SIG-M5 (cell line): Measurements from ENCODE around the gene RANBP1.

ENCODE experiments used
- DNase-seq: peaks from one replicate; lab custom pipeline; 2025; lab: John Stamatoyannopoulos, UW

Gene RANBP1

DNA sequence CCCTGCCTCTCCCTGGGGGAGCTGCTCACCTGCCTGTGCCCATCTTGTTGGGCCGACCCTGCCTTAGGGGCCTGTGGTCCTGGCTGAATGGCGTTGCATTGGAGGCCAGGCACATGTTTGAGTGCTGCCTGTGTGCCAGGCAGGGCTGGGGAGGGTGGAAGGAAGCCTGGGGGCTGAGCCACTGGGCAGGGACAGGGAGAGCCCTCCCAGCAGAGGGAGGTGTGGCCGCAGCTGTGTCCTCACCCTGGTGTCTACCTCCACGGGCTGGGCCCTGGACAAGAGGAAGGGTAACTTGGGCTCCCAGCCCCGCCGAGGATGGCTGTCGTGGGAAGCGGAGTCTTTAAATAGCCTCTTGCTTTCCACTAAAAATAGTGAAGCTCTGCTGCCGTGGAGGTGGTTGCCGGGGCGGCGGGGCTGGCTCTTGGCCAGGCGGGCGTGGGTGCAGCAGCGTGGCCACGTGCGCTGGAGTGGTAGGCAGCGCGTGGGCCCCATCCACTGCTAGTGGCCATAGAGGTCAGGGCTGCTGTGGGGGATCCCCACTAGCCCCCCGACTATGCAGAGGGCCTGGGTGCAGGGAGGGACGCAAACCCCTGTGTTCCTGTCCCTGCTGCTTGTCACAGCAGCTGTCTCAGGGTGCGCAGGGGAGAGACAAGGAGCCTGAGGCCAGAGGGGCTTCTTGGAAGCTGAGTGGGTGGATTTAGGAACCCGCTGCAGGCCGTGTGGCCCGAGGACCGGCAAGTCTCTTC is 21.9 kb downstream of the RANBP1 start:
- DNase-seq = no peak

DNA sequence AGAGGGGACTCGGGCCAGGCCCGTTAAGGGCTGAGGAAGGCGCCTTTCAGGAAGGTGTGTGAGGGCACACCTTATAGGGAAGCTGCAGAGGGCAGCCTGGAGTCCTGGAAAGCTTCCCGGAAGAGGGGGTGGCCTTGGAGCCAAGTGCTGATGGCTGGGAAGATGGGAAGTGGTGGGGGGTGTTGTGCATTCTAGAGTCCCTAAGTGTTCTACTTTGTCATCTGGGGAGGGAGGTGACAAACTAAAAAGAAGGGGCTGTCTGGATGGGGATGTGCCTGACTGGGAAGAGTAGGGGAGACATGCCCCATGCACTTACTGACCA is 22.5 kb downstream of the RANBP1 start:
- DNase-seq = no peak

DNA sequence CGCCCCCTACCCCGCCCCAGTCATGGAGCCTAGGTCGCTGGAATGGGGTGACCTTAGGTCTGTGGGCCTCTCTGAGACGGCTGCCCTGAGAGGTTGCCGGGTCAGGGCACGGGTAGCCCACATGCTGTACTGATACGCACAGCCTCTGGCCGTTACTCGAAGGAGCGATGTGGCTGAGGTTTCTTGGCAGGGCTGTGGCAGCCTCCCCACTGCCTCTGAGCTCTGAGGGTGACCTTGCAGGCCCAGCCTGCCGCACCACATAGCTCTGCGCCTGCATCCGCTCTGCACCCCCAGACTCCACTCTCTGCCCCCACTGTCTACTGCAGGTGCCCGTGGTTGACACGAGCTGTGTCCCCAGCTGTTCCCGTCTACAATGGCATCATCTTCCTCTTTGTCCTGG is 23.0 kb downstream of the RANBP1 start:
- no peak for DNase-seq

DNA sequence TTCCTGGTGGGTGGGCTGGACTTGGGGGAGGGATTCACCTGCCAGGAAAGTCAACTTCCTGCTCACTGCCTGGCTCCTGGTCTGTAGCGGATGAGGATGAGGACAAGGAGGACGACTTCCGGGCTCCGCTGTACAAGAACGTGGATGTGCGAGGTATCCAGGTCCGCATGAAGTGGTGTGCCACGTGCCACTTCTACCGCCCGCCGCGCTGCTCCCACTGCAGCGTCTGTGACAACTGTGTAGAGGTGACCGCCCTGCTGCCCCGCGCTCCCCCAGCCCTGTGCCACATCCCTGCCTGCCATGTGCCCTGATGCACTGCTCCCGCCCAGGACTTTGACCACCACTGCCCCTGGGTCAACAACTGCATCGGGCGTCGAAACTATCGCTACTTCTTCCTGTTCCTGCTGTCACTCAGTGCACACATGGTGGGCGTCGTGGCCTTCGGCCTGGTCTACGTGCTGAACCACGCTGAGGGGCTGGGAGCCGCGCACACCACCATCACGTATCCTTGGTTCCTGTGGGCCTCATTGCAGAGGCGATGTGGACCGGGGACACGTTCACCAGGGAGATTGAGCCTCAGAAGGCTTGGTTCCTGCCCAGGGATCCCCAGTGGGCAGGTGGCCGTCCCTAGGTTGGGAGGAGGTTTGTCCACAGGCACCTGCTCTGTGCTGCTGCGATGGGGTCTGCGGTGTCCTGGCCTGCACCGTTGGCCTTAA is 23.6 kb downstream of the RANBP1 start:
- no peak for DNase-seq

DNA sequence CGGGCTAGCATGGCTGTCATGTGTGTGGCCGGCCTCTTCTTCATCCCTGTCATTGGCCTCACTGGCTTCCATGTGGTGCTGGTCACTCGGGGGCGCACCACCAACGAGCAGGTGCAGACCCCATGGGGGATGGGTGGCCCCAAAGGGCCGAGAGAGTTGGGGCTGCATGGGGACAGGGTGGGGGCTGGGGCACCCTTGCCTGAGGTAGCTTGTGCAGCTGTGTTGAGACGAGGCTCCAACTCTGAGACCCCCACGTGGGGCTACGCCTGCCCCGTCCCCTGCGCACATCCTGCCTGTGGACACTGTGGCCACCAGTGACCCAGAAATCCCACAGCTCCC is 24.2 kb downstream of the RANBP1 start:
- DNase-seq = no peak

DNA sequence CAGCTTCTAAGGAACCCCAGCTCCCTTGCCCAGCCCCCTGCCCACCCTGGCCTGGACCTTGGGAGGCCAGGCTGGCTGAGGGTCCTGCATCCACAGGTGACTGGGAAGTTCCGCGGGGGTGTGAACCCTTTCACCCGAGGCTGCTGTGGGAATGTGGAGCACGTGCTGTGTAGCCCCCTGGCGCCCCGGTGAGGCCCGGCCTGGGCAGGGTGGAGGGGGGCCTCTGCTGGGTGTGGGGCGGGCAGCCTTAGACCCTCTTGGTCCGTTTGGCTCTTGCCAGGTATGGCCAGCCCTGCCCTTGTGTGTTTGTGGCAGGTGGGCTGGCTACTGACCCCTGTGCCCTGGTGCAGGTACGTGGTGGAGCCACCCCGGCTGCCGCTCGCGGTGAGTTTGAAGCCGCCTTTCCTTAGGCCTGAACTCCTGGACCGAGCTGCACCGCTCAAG is 24.6 kb downstream of the RANBP1 start:
- DNase-seq = no peak

DNA sequence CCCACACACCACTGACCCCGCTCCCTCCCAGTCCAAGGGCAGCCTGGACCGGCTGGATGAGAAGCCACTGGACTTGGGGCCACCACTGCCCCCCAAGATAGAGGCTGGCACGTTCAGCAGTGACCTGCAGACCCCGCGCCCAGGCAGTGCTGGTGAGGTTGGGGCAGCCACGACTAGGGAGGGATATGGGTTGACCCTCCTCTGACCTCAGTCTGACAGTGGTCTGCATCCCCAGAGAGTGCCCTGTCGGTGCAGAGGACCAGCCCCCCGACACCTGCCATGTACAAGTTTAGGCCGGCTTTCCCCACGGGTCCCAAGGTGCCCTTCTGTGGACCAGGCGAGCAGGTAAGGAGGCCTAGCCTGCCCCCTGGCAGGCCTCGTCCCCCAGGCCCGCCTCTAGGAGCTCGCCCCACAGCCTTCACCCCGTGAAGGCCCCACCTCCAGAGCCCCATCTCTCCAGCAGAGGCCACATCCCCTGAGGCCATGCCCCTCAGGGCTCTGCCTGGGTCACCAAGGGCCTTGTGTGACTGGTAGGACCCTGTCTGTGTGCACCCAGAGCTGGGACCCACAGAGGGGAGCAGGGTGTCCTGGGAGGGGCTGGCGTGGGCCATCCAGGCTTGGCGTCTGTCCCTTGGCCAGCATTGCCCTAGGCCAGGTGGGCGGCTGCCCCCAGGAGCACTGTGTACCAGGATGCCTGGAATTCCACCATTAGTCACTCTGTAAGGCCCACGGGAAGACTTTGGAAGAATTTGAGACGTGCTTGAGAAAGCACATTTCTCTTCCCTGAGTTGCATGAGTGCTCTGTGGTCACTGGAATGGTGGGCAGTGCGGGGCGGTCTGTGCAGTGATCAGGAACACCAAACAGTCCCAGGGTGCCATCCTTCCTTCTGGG is 25.5 kb downstream of the RANBP1 start:
- no peak for DNase-seq

DNA sequence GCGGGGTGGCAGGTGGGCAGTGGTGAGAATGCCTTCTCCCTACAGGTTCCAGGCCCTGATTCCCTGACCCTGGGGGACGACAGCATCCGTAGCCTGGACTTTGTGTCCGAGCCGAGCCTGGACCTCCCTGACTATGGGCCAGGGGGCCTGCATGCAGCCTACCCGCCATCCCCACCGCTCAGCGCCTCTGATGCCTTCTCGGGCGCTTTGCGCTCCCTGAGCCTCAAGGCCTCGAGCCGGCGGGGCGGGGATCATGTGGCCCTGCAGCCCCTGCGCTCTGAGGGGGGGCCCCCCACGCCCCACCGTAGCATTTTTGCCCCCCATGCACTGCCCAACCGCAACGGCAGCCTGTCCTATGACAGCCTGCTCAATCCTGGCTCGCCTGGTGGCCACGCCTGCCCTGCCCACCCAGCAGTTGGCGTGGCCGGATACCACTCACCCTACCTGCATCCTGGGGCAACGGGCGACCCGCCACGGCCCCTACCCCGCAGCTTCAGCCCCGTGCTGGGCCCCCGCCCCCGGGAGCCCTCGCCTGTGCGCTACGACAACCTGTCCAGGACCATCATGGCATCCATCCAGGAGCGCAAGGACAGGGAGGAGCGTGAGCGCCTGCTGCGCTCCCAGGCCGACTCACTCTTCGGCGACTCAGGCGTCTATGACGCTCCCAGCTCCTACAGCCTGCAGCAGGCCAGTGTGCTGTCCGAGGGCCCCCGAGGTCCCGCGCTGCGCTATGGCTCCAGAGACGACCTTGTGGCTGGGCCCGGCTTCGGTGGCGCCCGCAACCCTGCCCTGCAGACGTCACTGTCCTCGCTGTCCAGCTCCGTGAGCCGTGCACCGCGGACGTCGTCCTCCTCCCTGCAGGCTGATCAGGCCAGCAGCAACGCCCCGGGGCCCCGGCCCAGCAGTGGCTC is 27.1 kb downstream of the RANBP1 start:
- DNase-seq = no peak

DNA sequence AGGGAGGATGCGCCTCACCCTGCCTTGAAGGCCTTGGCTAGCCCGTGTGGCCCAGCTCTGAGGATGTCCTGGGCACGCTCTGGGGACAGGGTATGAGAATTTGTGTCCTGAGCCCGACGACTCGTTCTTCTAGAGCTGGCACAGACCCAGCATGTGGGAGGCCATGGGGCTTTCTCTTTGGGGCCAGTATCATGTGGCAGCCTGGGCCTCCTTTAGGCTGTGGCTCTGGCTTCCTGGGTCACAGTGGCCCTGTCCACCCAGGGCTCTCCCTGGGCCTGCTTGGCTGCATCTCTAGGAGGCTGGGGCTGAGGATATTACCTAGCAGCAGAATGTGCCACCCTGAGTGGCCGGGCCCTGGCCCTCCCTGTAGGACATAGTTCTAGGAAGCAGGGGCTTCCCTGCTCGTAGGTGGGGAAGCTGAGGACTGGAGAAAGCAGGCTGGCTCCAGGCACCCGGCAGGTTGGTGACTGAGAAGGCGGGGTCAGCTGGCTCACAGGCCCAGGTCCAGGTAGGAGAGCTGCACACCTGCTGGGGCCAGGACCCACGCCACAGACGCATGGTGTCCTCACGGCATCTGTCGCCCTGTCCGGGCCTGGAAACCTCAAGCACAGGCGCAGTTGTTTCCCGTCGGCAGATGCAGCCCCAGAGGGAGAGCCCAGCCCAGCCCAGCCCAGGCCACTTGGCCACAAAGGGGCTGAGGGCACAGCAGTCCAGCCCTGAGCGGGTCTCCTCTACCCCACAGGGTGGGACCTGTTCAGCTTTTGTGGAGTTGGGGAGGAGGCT is 28.2 kb downstream of the RANBP1 start:
- no peak for DNase-seq

DNA sequence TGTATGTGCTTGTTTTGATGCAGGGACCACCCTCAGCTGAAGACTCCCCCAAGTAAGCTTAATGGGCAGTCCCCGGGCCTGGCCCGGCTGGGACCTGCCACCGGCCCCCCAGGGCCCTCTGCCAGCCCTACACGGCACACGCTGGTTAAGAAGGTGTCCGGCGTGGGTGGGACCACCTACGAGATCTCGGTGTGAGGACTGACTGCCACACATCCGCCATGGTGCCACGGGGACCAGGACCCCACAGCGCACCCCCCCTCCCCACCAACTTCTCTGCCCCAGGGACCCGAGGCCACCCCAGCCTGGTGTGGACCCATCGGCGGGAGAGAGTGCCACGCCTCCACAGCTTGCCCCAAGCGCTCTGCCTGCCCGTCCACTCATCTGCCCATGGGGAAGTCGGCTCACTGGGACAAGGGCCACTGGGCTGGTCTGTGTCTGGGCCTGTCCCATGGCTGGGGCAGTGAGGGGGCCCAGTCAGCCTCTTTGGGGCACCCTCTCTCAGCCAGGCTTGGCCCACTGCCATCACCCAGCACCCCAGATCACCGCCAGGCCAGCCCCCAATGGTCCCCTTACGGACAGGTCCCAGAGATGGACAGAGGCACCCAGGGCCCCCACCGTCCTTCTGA is 29.4 kb downstream of the RANBP1 start:
- DNase-seq = no peak

DNA sequence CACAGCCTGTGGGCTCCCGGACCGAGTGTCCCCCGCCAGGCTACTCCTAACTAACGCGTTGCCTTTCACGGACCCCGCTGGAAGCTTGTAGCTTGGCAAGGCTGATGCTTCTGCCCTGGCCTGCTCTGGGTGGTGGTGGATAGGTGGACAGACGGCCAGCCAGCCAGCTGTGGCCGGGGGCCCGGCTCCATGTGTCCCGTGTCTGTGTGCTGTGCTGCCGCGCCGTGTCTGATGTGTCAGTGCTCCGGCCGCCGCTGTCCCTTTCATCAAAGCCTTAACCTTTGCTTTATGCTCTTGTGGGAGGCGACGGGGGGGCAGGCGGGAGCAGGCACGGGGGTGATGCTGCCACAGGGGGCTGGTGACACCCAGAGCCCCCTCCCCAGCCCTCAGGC is 29.9 kb downstream of the RANBP1 start:
- no peak for DNase-seq

DNA sequence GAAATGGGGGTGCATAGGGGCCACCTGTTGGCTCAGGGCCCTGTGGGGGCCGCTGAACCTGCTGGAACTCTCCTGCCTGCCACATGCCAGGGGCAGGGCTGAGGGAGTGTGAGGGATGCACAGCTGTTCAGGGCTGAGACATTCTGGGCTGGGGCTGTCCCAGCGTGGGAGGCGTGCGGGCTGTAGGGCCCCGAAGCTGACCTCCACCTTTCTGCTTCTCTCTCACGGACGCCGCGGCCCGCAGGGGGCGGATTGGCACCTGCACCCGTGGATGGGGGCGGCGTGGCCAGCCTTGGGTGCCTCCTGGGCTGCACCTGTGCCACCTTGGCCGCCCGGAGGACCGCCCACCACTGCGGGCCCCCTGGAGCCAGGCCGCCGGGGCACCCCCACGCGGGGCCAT is 30.9 kb downstream of the RANBP1 start:
- DNase-seq = no peak

DNA sequence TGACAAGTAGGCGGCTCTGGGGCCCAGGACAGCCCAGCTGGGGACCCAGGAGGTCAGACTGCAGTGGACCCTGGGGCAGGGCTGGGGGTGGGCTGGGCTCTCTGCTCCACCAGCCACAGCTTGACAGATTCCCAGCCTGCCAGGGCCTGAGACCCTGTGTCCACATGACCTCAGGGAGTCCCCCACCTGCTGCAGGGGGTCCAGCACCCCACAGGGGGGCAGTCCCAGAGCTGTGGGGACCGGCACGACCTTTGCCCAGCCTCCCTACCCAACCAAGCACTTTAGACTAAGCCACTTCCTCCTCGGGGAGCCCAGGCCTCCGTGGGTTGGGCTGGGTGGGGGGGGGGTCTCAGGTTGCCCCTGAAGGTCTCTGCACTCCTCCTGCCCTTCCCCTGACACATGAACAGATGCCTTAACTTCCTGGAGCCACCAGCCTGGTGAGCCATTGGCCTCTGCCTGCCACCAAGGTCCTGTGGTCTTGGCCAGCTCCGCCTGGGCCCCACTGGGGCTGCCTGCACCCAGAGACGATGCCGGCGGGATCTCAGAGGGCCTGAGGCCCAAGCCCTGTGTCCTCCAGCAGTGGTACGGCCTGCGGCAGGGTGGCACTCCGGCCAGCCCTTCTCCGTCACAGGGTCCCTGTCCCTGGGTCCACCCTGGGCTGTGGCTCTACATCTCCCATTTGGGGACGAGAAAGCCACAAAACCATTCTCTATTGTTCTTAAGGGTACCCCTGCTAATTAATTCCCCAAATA is 31.5 kb downstream of the RANBP1 start:
- no peak for DNase-seq

DNA sequence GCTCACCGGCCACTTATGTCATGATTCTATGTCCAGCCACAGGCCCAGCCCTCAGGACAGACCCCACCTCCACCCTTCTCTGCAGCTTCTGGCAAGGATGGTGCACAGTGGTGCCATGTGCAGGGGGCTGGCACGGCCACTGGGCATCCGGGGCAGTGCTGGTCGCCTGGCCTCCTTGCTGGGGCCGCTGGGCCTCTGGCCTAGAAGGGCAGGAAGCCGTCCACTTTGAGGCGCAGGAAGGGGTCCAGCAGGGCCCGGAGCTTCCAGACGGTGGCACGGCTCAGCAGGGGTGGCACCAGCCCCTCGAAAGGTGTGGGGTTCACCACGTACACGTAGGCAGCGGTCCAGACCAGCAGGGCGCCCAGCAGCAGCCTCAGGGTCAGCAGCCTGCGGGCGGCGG is 32.5 kb downstream of the RANBP1 start:
- no peak for DNase-seq

DNA sequence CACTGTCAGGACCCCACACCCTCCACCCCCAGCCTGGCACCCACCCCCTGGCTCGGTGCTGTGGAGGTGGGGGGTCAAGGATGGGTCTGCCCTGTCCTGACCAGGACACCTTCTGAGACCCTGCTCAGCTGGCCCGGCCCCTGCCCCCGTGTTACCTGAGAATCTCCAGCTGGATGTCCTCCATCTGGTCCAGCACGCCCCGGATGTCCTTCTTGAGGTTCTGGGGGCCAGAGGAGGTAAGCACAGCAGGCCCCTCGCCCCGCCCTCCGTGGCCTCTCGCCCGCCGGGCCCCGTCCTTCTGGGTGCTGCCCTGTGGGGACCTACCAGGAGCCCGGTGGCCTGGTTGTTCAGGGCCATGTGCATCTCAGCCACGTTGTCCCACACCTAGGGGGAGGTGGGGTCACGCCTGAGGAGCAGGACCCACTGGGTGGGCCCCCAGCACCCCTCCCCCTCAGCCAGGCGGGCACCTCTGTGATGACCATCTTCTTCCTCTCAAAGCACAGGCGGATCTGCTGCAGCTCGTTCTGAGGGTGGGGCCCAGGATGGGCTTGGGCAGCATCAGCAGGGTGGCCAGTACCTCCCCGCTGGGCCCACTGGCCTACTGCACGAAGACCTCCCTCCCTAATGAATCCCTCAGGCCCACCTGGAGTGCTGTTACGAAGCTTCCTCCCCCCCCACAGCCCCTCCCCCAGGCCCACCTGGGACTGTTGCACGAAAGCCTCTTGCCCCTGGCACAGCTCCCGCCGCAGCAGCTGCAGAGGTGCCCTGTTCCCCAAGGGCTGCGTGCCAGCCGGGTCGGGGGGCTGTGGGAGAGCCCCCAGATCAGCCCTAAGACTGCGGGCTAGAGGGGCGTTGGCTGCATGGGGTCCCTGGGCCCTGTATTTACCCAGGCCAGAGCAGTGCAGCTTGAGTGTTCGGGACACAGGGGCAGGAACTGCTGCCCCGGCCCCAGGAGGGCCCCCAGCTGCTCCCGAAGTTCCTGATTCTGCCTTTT is 33.6 kb downstream of the RANBP1 start:
- no peak for DNase-seq

DNA sequence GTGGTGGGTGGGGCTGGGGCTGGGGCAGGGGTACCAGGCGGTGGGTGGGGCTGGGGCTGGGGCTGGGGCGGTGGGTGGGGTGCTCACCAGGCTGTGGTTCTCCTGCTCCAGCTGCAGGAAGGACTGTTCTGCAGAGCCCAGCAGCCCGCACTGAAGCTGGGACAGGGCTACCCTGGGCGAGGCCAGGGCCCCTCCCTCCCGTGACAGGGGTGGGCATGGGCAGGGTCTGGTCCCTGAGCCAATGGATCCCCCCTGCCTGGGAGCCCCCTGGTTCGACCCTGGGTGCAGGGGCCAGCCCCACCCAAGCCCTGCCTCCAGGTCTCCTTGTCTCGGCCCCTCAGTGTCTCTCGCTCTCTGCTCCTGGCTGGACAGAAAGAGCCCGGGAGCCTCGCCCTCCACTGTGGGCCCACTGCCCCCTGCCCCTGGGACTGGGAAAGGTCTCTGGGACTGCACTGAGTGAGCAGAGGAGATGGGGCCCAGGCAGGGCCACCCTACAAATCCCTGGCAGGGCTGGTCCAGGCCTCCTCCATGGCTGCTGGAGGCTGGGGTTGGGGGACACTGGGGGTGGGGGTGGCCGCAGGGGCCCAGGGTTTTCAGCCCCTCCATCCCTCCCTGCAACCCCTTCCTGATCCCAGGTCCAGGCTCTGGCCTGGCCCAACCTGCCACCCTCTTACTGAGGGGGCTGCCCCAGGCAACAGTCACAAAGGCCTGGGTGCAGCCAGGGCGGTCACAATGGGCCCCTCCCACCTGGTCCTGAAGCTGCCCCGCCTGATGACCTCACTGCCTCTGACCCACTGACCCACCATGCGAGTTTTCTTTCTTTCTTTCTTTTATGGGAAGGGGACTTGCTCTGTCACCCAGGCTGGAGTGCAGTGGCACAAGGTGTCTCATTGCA is 34.7 kb downstream of the RANBP1 start, which contains the start of gene CCDC188:
TSS of gene CCDC188 (minus strand) at position 675 of the 895 bp plus-strand sequence. CDS start at position 606, 69 bp downstream.
- DNase-seq = no peak

DNA sequence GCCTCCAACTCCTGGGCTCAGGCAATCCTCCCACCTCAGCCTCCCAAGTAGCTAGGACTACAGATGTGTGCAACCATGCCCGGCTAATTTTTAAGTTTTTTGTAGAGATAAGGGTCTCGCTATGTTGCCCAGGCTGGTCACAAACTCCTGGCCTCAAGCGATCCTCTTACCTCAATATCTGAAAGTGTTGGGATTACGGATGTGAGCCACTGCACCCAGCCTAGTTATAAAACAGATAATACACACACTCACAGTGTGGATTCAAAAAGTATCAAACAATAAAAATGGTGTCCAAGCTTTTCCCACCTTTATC is 35.3 kb downstream of the RANBP1 start:
- no peak for DNase-seq

DNA sequence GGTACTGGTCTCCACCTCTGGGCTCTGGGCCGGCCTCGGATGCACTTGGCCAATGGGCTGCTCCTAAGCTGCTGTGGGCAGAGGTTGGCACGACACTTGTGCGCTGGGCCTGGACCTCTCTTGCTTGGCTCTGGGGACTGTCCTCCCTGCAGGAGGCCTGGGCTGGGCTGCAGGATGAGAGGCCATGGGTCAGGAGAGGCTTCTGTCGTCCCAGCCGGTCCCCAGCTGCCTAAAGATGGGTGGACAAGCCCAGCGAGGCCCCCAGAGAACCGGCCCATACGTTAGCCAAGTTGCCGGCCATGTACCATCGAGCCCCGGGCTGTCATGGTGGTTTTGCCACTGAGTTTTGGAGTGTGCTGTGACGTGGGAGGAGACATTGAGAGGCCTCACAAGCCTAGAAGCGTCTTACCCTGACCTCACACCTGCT is 36.6 kb downstream of the RANBP1 start:
- no peak for DNase-seq
